Fibroblast of lung (primary cell): ENCODE measurements around the gene GPC6.

ENCODE experiments used
- CTCF ChIP-seq, 2 donors: IDR thresholded peaks in 1 of 2; conservative IDR thresholded peaks in 1 of 2; 1 replicate in 1 of 2; 2 replicates in 1 of 2; pipeline ENCODE4 v1.5.1; 2011 to 2012; ENCODE audit warnings: low read length in 2 of 2, control low read depth in 1 of 2, inconsistent platforms in 1 of 2, low read depth in 1 of 2, mild to moderate bottlenecking in 1 of 2
- EZH2 ChIP-seq: IDR thresholded peaks from 2 replicates; pipeline ENCODE4 v1.5.1; 2012; ENCODE audit warnings: low read length, control low read depth, mild to moderate bottlenecking; ENCODE audit errors: missing control alignments

DNA sequence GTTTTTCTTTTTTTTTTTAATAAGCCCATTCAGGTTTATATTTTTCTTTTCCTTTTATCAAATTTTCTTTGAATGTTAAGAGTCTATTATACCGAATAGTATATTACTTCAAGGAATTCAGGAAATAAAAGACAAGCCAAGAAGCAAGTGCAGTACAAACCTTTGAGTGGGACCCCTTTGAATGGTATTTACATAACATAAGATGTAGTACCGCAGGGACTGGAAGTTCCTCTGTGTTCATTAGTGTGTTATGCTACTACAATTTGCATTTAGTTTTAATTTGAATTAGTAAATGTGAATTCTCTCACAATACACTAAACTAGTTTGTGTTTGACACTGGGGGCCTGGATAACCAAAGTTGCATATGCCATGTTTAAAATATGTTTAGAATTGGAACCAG, 913.4 kb downstream of the GPC6 start:
- no peak for TF ChIP-seq CTCF (conservative IDR thresholded peaks at IDR 0.05 in 1 of 2, IDR thresholded peaks at IDR 0.05 in 1 of 2; ENCODE audit: low read depth in 1 of 2, low read length in 2 of 2)
- TF ChIP-seq EZH2: no peak
